ENCODE measurements around the gene ELP6. TPM values are rescaled to one million over a fixed set of nuclear protein-coding genes. Genes with fewer than 3 reads are reported as not detected.
"Not testable (repeated sequence)": the region's sequence is repeated elsewhere in the genome, so short reads cannot be mapped to it uniquely, and the experiment has no call there.

The ELP6 gene
- total RNA-seq, 1 donor from 2014 or later = 17.9 TPM

DNA sequence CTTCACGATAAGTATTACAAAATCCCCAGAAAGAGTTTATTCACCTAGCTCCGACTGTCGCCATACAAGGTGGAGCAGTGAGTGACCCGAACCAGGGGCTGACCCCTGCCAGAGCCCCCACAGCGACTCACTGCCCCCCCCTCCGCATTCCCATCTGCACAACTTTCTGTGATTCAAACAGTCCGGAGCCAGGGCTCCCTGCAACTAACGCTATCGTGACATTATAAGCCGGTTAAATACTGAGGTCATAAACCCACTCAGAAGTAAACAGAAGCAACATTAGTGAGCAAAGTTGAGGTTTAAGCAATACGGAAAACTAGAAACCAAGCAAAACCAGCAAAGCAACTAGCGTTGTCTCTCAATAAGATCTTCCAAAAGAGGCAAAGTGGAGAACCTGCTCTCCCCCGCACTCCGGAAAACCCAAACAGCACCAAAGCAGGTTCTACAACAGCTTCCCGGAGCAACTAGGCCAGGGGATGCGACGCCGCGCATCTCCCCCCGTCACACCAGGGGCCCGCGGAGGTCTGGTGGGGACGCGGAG lies 38.4 kb downstream of the ELP6 start:
- Histone ChIP-seq H3K4me3 (peak overlapping the region; percentile 93), H3K27me3 (no peaks in the 10 kb centered on the region), H3K4me1 (peaks cover 21% of the 10 kb centered on the region), H3K9me3 (no peaks in the 10 kb centered on the region), H3K36me3 (no peaks in the 10 kb centered on the region), H3K27ac (peak overlapping the region; percentile 78)
- TF ChIP-seq, protein P1, sequence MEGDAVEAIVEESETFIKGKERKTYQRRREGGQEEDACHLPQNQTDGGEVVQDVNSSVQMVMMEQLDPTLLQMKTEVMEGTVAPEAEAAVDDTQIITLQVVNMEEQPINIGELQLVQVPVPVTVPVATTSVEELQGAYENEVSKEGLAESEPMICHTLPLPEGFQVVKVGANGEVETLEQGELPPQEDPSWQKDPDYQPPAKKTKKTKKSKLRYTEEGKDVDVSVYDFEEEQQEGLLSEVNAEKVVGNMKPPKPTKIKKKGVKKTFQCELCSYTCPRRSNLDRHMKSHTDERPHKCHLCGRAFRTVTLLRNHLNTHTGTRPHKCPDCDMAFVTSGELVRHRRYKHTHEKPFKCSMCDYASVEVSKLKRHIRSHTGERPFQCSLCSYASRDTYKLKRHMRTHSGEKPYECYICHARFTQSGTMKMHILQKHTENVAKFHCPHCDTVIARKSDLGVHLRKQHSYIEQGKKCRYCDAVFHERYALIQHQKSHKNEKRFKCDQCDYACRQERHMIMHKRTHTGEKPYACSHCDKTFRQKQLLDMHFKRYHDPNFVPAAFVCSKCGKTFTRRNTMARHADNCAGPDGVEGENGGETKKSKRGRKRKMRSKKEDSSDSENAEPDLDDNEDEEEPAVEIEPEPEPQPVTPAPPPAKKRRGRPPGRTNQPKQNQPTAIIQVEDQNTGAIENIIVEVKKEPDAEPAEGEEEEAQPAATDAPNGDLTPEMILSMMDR (IDR thresholded peaks at IDR 0.05) = no peak
- intact Hi-C loops (cut with DNase I) = loop anchor here (5.0 kb wide), 1 partner anchor 53 kb away; no protein-coding TSS in a partner anchor
- no peak for ATAC-seq
- DNase-seq = no peak

DNA sequence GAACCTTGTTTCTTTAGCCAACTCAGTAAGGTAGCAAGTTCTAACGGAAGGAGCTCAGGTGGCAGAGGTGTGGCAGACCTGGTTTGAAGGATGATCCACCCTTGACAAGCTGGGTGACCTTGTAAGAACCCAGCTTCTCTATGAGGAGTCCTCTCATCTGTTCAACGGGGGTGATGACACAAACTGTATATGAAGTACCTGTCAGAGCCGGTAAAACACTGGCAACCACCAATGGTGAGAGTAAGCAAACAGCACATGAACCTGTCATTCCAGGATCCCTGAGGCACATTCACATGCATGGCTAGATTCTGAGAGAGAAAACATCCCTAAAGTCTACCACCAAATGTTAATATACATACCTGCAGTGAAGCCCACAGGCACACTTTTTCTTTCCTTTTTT lies 40.1 kb downstream of the ELP6 start:
- TF ChIP-seq, protein P1 (IDR thresholded peaks at IDR 0.05) = no peak
- DNase-seq (no peak), ATAC-seq (no peak)
- Histone ChIP-seq H3K4me1 (peaks cover 21% of the 10 kb centered on the region), H3K36me3 (no peaks in the 10 kb centered on the region), H3K9me3 (no peaks in the 10 kb centered on the region), H3K4me3 (no peak overlapping the region), H3K27me3 (no peaks in the 10 kb centered on the region), H3K27ac (no peak overlapping the region)
- intact Hi-C loops (cut with DNase I) = no loop called here

DNA sequence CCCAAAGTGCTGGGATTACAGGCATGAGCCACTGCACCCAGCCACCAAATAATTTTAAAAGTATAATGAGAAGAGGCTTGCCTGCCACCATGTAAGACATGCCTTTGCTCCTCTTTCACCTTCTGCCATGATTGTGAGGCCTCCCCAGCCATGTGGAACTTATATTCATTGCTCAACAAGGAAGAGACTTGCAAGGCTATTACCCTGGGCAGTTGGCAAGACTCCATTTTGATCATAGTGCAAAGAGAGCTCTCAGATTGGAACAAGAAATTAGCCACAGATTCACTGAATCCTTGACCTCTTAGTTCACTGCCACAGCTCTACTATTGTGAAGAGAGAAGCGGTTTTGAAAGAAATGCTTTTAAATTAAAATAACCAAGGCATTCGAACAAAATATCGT lies 43.9 kb downstream of the ELP6 start:
- H3K4me1 ChIP-seq = peaks cover 5% of the 10 kb centered on the region
- DNase-seq (no peak), ATAC-seq (no peak)
- no peak overlapping the region for H3K27ac ChIP-seq
- H3K36me3 ChIP-seq = no peaks in the 10 kb centered on the region
- intact Hi-C loops (cut with DNase I) = no loop called here
- no peaks in the 10 kb centered on the region for H3K9me3 ChIP-seq
- H3K4me3 ChIP-seq = no peak overlapping the region
- no peaks in the 10 kb centered on the region for H3K27me3 ChIP-seq
- TF ChIP-seq, protein P1 (IDR thresholded peaks at IDR 0.05) = no peak

DNA sequence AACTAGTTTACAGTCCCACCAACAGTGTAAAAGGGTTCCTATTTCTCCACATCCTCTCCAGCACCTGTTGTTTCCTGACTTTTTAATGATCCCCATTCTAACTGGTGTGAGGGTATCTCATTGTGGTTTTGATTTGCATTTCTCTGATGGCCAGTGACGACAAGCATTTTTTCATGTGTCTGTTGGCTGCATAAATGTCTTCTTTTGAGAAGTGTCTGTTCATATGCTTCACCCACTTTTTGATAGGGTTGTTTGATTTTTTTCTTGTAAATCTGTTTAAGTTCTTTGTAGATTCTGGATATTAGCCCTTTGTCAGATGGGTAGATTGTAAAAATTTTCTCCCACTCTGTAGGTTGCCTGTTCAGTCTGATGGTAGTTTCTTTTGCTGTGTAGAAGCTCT lies 45.2 kb downstream of the ELP6 start:
- intact Hi-C loops (cut with DNase I) = not testable (repeated sequence)

DNA sequence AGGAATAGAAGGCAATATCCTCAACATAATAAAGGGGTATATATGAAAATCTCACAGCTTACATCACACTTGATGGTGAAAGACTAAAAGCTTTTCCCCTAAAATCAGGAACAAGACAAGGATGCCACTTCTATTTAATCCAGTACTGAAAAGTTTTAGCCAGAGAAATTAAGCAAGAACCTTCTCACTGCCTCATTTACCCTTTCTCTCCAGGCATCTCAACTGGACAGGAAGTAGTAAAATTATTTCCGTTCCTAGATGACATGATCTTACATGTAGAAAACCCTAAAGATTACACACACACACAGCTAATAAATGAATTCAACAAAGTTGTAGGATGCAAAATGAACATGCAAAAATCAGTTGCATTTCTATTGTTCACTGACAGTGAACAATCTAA lies 48.9 kb downstream of the ELP6 start:
- Histone ChIP-seq H3K4me1 (peaks cover 7% of the 10 kb centered on the region), H3K27me3 (no peaks in the 10 kb centered on the region), H3K9me3 (no peaks in the 10 kb centered on the region), H3K27ac (no peak overlapping the region), H3K4me3 (no peak overlapping the region), H3K36me3 (no peaks in the 10 kb centered on the region)
- ATAC-seq = peak; percentile 43
- no peak for DNase-seq
- TF ChIP-seq, protein P1 (IDR thresholded peaks at IDR 0.05) = no peak
- intact Hi-C loops (cut with DNase I) = no loop called here

More for the DNA sequence above, 45.2 kb downstream of the ELP6 start:
- H3K4me3 ChIP-seq, H3K36me3 ChIP-seq, H3K9me3 ChIP-seq, H3K27ac ChIP-seq, H3K4me1 ChIP-seq, ATAC-seq, H3K27me3 ChIP-seq, DNase-seq: not testable (repeated sequence)

DNA sequence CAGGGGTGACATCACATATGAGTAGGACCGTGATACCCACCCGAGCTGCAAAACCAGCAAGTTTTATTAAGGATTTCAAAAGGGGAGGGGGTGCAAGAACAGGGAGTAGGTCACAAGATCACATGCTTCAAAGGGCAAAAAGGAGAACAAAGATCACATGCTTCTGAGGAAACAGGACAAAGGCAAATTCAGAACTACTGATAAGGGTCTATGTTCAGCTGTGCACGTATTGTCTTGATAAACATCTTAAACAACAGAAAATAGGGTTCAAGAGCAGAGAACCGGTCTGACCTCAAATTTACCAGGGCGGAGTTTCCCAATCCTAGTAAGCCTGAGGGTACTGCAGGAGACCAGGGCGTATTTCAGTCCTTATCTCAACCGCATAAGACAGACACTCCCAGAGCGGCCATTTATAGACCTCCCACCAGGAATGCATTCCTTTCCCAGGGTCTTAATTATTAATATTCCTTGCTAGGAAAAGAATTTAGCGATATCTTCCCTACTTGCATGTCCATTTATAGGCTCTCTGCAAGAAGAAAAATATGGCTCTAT lies 53.9 kb downstream of the ELP6 start:
- H3K27me3 ChIP-seq; H3K36me3 ChIP-seq; H3K27ac ChIP-seq; H3K9me3 ChIP-seq; DNase-seq; ATAC-seq; intact Hi-C loops (cut with DNase I); H3K4me3 ChIP-seq: not testable (repeated sequence)
- peaks cover 20% of the 10 kb centered on the region for H3K4me1 ChIP-seq

DNA sequence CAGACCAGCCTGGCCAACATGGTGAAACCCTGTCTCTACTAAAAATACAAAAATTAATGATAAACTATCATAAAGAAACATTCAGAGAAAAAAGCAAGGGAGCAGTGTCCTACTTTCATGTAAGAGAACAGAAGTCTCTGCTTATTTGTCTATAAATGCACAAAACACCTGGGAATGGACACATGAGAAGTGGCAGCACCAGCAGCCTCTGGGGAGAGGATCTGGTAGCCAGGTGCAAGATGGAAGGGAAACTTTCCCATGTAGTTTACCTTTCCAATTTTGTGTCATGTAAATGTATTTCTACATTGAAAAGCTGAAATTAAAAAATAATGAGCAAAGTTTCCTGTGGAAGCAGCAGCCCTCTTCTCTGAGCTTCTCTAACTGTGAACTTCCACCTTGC lies 56.5 kb downstream of the ELP6 start:
- no peak for DNase-seq
- no peak overlapping the region for H3K4me3 ChIP-seq

More for the DNA sequence above, 56.5 kb downstream of the ELP6 start:
- H3K9me3 ChIP-seq = no peaks in the 10 kb centered on the region
- no peak for ATAC-seq
- TF ChIP-seq, protein P1 (IDR thresholded peaks at IDR 0.05) = no peak
- intact Hi-C loops (cut with DNase I) = no loop called here
- H3K4me1 ChIP-seq = peaks cover 15% of the 10 kb centered on the region
- H3K27me3 ChIP-seq = no peaks in the 10 kb centered on the region
- H3K36me3 ChIP-seq = no peaks in the 10 kb centered on the region
- H3K27ac ChIP-seq = no peak overlapping the region

Measured in upper lobe of right lung (tissue), 1 donor.